ENCODE data around the gene C11orf16.
"Not testable (repeated sequence)": the region's sequence is repeated elsewhere in the genome, so short reads cannot be mapped to it uniquely, and the experiment has no call there.

C11orf16 gene

GRCh38 chr11:8937659-8938058 lies 4.9 kb upstream of the C11orf16 start:
- Histone ChIP-seq H3K27me3 (ENCODE audit: control insufficient read depth in 5 of 5, insufficient read depth in 4 of 5, low read length in 5 of 5) (no peaks in the 10 kb centered on the region), H3K27ac (ENCODE audit: low read depth, low read length) (no peak overlapping the region), H3K9ac (ENCODE audit: low read length in 5 of 5) (no peak overlapping the region), H3K9me3 (ENCODE audit: control insufficient read depth in 5 of 5, low read length in 5 of 5) (no peaks in the 10 kb centered on the region), H3K4me1 (ENCODE audit: control insufficient read depth in 5 of 5, insufficient read depth in 5 of 5, low read length in 5 of 5) (peaks cover 0 to 4% (median 0%) of the 10 kb centered on the region in 5 donors), H3K4me3 (ENCODE audit: low read depth in 1 of 5, low read length in 5 of 5) (no peak overlapping the region), H3K36me3 (ENCODE audit: control insufficient read depth in 5 of 5, insufficient read depth in 5 of 5, low read length in 5 of 5) (no peaks in the 10 kb centered on the region)

- Histone ChIP-seq H3K4me3 (ENCODE audit: low read depth in 1 of 5, low read length in 5 of 5) (no peak overlapping the region), H3K27ac (ENCODE audit: low read depth, low read length) (no peak overlapping the region), H3K4me1 (ENCODE audit: control insufficient read depth in 5 of 5, insufficient read depth in 5 of 5, low read length in 5 of 5) (peaks cover 0 to 4% (median 0%) of the 10 kb centered on the region in 5 donors), H3K36me3 (ENCODE audit: control insufficient read depth in 5 of 5, insufficient read depth in 5 of 5, low read length in 5 of 5) (no peaks in the 10 kb centered on the region), H3K27me3 (ENCODE audit: control insufficient read depth in 5 of 5, insufficient read depth in 4 of 5, low read length in 5 of 5) (no peaks in the 10 kb centered on the region), H3K9me3 (ENCODE audit: control insufficient read depth in 5 of 5, low read length in 5 of 5) (no peaks in the 10 kb centered on the region), H3K9ac (ENCODE audit: low read length in 5 of 5) (no peak overlapping the region)
Measured at GRCh38 chr11:8937159-8937558, 4.4 kb upstream of the C11orf16 start.

DNA sequence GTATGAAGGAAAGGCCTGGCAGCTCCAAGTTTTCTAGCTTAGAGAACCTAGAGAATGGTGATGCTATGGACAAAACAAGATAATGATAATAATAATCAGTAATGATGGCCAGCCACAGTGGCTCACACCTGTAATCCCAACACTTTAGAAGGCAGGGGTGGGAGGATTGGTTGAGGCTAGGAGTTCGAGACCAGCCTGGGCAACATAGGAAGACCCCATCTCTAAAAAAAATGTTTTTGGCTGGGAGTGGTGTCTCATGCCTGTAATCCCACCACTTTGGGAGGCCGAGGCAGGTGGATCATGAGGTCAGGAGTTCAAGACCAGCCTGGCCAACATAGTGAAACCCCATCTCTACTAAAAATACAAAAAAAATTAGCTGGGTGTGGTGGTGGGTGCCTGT lies 3.0 kb upstream of the C11orf16 start:
- H3K27ac ChIP-seq (ENCODE audit: low read depth, low read length); H3K9me3 ChIP-seq (ENCODE audit: control insufficient read depth in 5 of 5, low read length in 5 of 5); H3K4me3 ChIP-seq (ENCODE audit: low read depth in 1 of 5, low read length in 5 of 5); H3K36me3 ChIP-seq (ENCODE audit: control insufficient read depth in 5 of 5, insufficient read depth in 5 of 5, low read length in 5 of 5); H3K9ac ChIP-seq (ENCODE audit: low read length in 5 of 5); H3K27me3 ChIP-seq (ENCODE audit: control insufficient read depth in 5 of 5, insufficient read depth in 4 of 5, low read length in 5 of 5); H3K4me1 ChIP-seq (ENCODE audit: control insufficient read depth in 5 of 5, insufficient read depth in 5 of 5, low read length in 5 of 5): not testable (repeated sequence)

DNA sequence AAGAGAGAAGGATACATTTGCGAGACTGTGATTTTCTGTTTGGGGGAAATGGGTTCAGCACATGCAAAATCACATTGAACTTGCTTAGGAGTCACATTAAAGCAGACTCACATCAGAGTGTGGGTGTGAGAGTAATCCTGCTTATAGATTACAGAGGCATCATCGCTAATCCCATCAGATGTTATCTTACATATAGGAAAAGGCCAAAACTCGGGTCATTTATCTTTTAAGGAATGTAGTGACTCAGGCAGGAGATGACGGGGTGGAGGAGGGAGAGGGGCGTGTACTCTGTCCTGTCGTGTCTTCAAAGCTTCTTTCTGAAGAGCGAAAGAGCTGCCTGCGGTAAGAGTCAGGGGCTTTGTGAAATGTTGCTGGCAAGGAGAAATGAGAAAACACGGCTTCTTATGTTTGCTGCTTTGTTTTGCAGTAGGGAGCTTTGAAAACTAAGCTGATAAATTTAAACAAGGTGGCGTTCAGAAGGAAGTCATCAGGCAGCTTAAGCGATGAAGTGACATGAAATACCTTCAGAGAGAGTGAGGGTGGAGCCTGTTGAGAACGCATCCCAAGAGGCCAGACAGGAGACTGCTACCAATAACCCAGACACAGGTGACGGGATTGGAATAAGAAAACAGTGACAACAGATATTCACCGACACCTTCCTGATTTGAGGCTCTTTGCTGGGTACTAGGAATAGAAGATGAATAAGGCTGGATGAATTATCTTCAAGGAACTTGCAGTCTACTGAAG lies 2.2 kb upstream of the C11orf16 start:
- no peak overlapping the region for H3K4me3 ChIP-seq (ENCODE audit: low read depth in 1 of 5, low read length in 5 of 5)
- H3K9me3 ChIP-seq (ENCODE audit: control insufficient read depth in 5 of 5, low read length in 5 of 5): no peaks in the 10 kb centered on the region
- no peak overlapping the region for H3K9ac ChIP-seq (ENCODE audit: low read length in 5 of 5)
- H3K4me1 ChIP-seq (ENCODE audit: control insufficient read depth in 5 of 5, insufficient read depth in 5 of 5, low read length in 5 of 5): no peaks in the 10 kb centered on the region
- no peaks in the 10 kb centered on the region for H3K27me3 ChIP-seq (ENCODE audit: control insufficient read depth in 5 of 5, insufficient read depth in 4 of 5, low read length in 5 of 5)
- no peaks in the 10 kb centered on the region for H3K36me3 ChIP-seq (ENCODE audit: control insufficient read depth in 5 of 5, insufficient read depth in 5 of 5, low read length in 5 of 5)
- no peak overlapping the region for H3K27ac ChIP-seq (ENCODE audit: low read depth, low read length)

GRCh38 chr11:8933931-8934330 lies 1.2 kb upstream of the C11orf16 start:
- no peak overlapping the region for H3K9ac ChIP-seq (ENCODE audit: low read length in 5 of 5)
- H3K27ac ChIP-seq (ENCODE audit: low read depth, low read length): no peak overlapping the region

DNA sequence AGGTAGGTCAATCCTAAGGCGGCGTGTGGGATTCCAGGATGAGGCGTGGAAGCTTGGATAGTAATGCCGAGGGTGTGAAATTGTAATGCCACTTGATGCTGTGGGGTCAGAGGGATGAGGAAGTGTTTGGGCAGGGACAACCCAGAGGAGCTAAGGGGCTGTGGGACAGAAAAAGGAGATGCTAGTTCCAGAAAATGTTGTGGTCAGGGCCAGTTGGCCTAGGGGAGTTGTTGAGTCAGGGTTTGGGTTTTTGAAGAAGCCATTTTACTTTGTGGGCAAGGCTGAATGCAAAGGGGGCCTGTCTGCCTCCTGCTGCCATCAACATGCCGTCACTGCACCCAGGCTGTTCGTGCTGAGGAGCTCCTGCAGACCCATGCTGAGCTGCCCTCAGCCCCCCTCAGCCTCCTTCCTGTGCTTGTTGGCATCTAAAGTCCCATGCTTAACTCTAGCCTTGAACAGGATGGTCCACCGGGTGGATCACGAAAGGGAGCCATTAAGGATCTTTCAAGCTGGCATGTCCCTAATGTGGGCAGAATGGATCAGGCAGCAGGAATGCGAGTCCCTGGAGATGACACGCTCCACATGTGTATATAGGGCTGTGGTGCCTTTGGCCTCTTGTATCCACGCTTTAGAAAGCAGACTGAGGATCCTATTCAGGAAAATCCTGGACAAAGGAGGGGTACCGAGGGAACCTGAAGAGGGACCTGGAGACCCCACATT lies 2.1 kb downstream of the C11orf16 start:
- Histone ChIP-seq H3K36me3 (ENCODE audit: control insufficient read depth in 5 of 5, insufficient read depth in 5 of 5, low read length in 5 of 5) (peaks cover 0 to 2% (median 0%) of the 10 kb centered on the region in 5 donors), H3K27ac (ENCODE audit: low read depth, low read length) (no peak overlapping the region)

More at GRCh38 chr11:8933931-8934330, 1.2 kb upstream of the C11orf16 start:
- no peak overlapping the region for H3K4me3 ChIP-seq (ENCODE audit: low read depth in 1 of 5, low read length in 5 of 5)
- H3K9me3 ChIP-seq (ENCODE audit: control insufficient read depth in 5 of 5, low read length in 5 of 5): no peaks in the 10 kb centered on the region
- H3K27me3 ChIP-seq (ENCODE audit: control insufficient read depth in 5 of 5, insufficient read depth in 4 of 5, low read length in 5 of 5): no peaks in the 10 kb centered on the region
- H3K4me1 ChIP-seq (ENCODE audit: control insufficient read depth in 5 of 5, insufficient read depth in 5 of 5, low read length in 5 of 5): no peaks in the 10 kb centered on the region
- H3K36me3 ChIP-seq (ENCODE audit: control insufficient read depth in 5 of 5, insufficient read depth in 5 of 5, low read length in 5 of 5): no peaks in the 10 kb centered on the region

GRCh38 chr11:8928981-8929615 lies 3.6 kb downstream of the C11orf16 start:
- no peak overlapping the region for H3K27ac ChIP-seq (ENCODE audit: low read depth, low read length)

More for the DNA sequence above, 2.1 kb downstream of the C11orf16 start:
- H3K4me3 ChIP-seq (ENCODE audit: low read depth in 1 of 5, low read length in 5 of 5): no peak overlapping the region
- no peaks in the 10 kb centered on the region for H3K27me3 ChIP-seq (ENCODE audit: control insufficient read depth in 5 of 5, insufficient read depth in 4 of 5, low read length in 5 of 5)
- no peak overlapping the region for H3K9ac ChIP-seq (ENCODE audit: low read length in 5 of 5)
- no peaks in the 10 kb centered on the region for H3K9me3 ChIP-seq (ENCODE audit: control insufficient read depth in 5 of 5, low read length in 5 of 5)
- no peaks in the 10 kb centered on the region for H3K4me1 ChIP-seq (ENCODE audit: control insufficient read depth in 5 of 5, insufficient read depth in 5 of 5, low read length in 5 of 5)

GRCh38 chr11:8928205-8928604 lies 4.5 kb downstream of the C11orf16 start:
- Histone ChIP-seq H3K4me3 (ENCODE audit: low read depth in 1 of 5, low read length in 5 of 5) (no peak overlapping the region), H3K4me1 (ENCODE audit: control insufficient read depth in 5 of 5, insufficient read depth in 5 of 5, low read length in 5 of 5) (no peaks in the 10 kb centered on the region), H3K27me3 (ENCODE audit: control insufficient read depth in 5 of 5, insufficient read depth in 4 of 5, low read length in 5 of 5) (no peaks in the 10 kb centered on the region), H3K9ac (ENCODE audit: low read length in 5 of 5) (no peak overlapping the region), H3K27ac (ENCODE audit: low read depth, low read length) (no peak overlapping the region), H3K9me3 (ENCODE audit: control insufficient read depth in 5 of 5, low read length in 5 of 5) (no peaks in the 10 kb centered on the region), H3K36me3 (ENCODE audit: control insufficient read depth in 5 of 5, insufficient read depth in 5 of 5, low read length in 5 of 5) (peaks cover 0 to 16% (median under 1%) of the 10 kb centered on the region in 5 donors)

More at GRCh38 chr11:8928981-8929615, 3.6 kb downstream of the C11orf16 start:
- Histone ChIP-seq H3K4me3 (ENCODE audit: low read depth in 1 of 5, low read length in 5 of 5) (no peak overlapping the region), H3K9me3 (ENCODE audit: control insufficient read depth in 5 of 5, low read length in 5 of 5) (no peaks in the 10 kb centered on the region), H3K4me1 (ENCODE audit: control insufficient read depth in 5 of 5, insufficient read depth in 5 of 5, low read length in 5 of 5) (no peaks in the 10 kb centered on the region), H3K9ac (ENCODE audit: low read length in 5 of 5) (no peak overlapping the region), H3K36me3 (ENCODE audit: control insufficient read depth in 5 of 5, insufficient read depth in 5 of 5, low read length in 5 of 5) (peaks cover 0 to 16% (median 0%) of the 10 kb centered on the region in 5 donors), H3K27me3 (ENCODE audit: control insufficient read depth in 5 of 5, insufficient read depth in 4 of 5, low read length in 5 of 5) (no peaks in the 10 kb centered on the region)

- Histone ChIP-seq H3K4me3 (ENCODE audit: low read depth in 1 of 5, low read length in 5 of 5) (no peak overlapping the region), H3K27ac (ENCODE audit: low read depth, low read length) (no peak overlapping the region), H3K4me1 (ENCODE audit: control insufficient read depth in 5 of 5, insufficient read depth in 5 of 5, low read length in 5 of 5) (no peaks in the 10 kb centered on the region), H3K36me3 (ENCODE audit: control insufficient read depth in 5 of 5, insufficient read depth in 5 of 5, low read length in 5 of 5) (peaks cover 3 to 26% (median 9%) of the 10 kb centered on the region in 5 donors), H3K9ac (ENCODE audit: low read length in 5 of 5) (no peak overlapping the region), H3K27me3 (ENCODE audit: control insufficient read depth in 5 of 5, insufficient read depth in 4 of 5, low read length in 5 of 5) (no peaks in the 10 kb centered on the region), H3K9me3 (ENCODE audit: control insufficient read depth in 5 of 5, low read length in 5 of 5) (no peaks in the 10 kb centered on the region)
Measured at GRCh38 chr11:8927233-8927632, 5.5 kb downstream of the C11orf16 start.

DNA sequence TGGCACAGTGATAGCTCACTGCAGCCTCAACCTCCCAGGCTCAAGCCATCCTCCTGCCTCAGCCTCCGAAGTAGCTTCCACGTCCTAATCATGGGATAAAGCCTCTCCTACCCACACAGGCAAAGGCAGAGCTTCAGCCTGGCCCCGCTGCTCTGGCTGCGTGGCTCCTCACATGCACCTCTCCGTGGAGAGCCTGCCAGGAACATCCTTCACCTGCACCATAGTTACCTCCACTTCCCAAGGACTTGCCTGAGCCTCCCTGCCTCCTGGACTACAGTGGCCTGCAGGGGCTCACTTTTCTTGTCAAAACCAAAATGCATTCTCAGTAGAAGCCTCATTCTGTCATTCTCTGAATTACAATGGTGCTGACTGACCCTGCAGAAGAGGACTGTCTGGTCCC lies 6.5 kb downstream of the C11orf16 start:
- no peak overlapping the region for H3K9ac ChIP-seq (ENCODE audit: low read length in 5 of 5)
- no peaks in the 10 kb centered on the region for H3K4me1 ChIP-seq (ENCODE audit: control insufficient read depth in 5 of 5, insufficient read depth in 5 of 5, low read length in 5 of 5)
- no peaks in the 10 kb centered on the region for H3K27me3 ChIP-seq (ENCODE audit: control insufficient read depth in 5 of 5, insufficient read depth in 4 of 5, low read length in 5 of 5)
- H3K27ac ChIP-seq (ENCODE audit: low read depth, low read length): no peak overlapping the region
- no peak overlapping the region for H3K4me3 ChIP-seq (ENCODE audit: low read depth in 1 of 5, low read length in 5 of 5)
- H3K36me3 ChIP-seq (ENCODE audit: control insufficient read depth in 5 of 5, insufficient read depth in 5 of 5, low read length in 5 of 5): peaks cover 3 to 36% (median 18%) of the 10 kb centered on the region in 5 donors
- H3K9me3 ChIP-seq (ENCODE audit: control insufficient read depth in 5 of 5, low read length in 5 of 5): no peaks in the 10 kb centered on the region
